ENCODE data around the gene APBA1.

The APBA1 gene

DNA sequence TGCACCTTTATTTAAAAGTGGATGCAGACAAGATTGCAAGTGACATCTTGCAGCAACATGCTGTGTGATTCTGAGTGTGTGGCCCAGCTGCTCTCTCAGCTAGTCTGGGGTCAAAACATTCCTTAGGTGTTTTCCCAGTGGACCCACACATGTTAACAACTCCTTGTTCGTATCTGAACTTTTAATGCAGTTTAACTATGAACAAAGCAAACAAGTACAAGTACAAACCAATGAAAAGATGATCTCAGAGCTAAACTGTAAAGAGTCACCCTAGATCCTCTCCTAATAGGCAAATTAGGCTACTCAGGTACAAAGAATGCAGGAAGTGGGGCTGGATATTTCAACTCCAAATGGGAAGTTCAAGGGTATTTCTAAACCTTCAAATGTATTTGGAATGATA, 238.8 kb downstream of the APBA1 start:
- no peaks in the 10 kb centered on the region for H3K36me3 Mint-ChIP-seq
- H3K27ac Mint-ChIP-seq, result no peak overlapping the region

DNA sequence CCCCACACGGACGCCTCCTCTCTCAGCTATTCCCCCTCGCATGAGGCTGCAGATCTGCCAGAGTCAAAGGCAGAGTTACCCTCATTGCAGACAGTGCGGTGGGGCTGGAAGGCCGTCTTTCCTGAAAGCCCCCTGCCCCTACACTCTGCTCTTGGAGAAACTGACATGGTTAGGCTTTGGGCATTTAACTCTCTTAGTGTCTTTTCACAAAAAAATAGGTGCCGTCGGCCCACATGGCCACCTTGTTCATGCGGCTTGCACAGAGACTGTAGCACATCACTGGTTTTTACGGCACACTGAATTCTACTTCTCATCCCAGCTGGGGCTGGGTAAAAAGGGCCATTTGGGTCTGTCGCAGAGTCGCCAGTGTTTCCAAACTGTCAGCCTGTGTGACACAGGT, 239.5 kb downstream of the APBA1 start:
- H3K27me3 Mint-ChIP-seq, result peaks cover 3% of the 10 kb centered on the region
- no peak overlapping the region for H3K27ac Mint-ChIP-seq
- no peaks in the 10 kb centered on the region for H3K4me1 Mint-ChIP-seq (ENCODE audit: low read depth)
- H3K9me3 Mint-ChIP-seq (ENCODE audit: low read depth), result no peaks in the 10 kb centered on the region
- H3K36me3 Mint-ChIP-seq, result no peaks in the 10 kb centered on the region
- H3K4me3 Mint-ChIP-seq, result no peak overlapping the region

More for the DNA sequence above, 238.8 kb downstream of the APBA1 start:
- no peak overlapping the region for H3K4me3 Mint-ChIP-seq
- no peaks in the 10 kb centered on the region for H3K4me1 Mint-ChIP-seq (ENCODE audit: low read depth)
- no peaks in the 10 kb centered on the region for H3K9me3 Mint-ChIP-seq (ENCODE audit: low read depth)
- H3K27me3 Mint-ChIP-seq, result peaks cover 1% of the 10 kb centered on the region

DNA sequence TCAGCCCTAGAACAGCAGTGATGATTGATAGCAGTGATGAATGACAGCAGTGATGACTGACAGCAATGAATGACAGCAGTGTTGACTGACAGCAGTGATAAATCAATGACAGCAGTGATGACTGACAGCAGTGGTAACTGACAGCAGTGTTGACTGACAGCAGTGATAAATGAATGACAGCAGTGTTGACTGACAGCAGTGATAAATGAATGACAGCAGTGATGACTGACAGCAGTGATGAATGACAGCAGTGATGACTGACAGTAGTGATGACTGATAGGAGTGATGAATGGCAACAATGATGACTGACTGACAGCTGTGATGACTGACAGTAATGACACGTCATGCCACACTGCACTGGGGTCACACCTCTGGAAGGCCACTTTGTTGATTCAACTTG, 240.4 kb downstream of the APBA1 start:
- no peaks in the 10 kb centered on the region for H3K9me3 Mint-ChIP-seq (ENCODE audit: low read depth)
- no peaks in the 10 kb centered on the region for H3K36me3 Mint-ChIP-seq
- no peak overlapping the region for H3K27ac Mint-ChIP-seq
- H3K4me3 Mint-ChIP-seq, result no peak overlapping the region
- no peaks in the 10 kb centered on the region for H3K4me1 Mint-ChIP-seq (ENCODE audit: low read depth)
- peaks cover 3% of the 10 kb centered on the region for H3K27me3 Mint-ChIP-seq

DNA sequence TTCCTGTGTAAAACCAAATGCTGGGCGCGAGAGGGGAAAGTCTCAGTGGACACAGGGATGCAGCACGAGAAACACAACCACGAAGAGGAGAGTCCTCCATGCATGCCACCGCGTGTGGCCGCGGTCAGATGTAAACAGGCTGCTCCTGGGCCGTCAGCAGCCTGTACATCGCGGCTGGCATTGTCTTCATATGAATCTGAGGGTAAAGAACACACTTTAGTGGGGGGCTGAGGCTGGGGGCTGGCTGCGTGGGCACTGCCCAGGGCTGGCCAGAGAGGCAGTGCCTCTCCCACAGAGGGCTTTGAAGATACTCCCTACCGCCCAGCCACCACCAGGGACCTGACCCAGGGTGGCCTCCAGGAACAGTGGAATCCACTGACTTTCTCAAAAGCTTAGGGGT, 241.0 kb downstream of the APBA1 start:
- H3K4me3 Mint-ChIP-seq, result no peak overlapping the region
- peaks cover 3% of the 10 kb centered on the region for H3K27me3 Mint-ChIP-seq
- H3K4me1 Mint-ChIP-seq (ENCODE audit: low read depth), result no peaks in the 10 kb centered on the region
- H3K36me3 Mint-ChIP-seq, result no peaks in the 10 kb centered on the region
- H3K27ac Mint-ChIP-seq, result no peak overlapping the region
- no peaks in the 10 kb centered on the region for H3K9me3 Mint-ChIP-seq (ENCODE audit: low read depth)

GRCh38 chr9:69430206-69430605, 242.0 kb downstream of the APBA1 start:
- Mint-ChIP-seq H3K27me3 (peaks cover 3% of the 10 kb centered on the region), H3K36me3 (no peaks in the 10 kb centered on the region), H3K27ac (no peak overlapping the region), H3K4me3 (no peak overlapping the region), H3K4me1 (ENCODE audit: low read depth) (no peaks in the 10 kb centered on the region), H3K9me3 (ENCODE audit: low read depth) (no peaks in the 10 kb centered on the region)

DNA sequence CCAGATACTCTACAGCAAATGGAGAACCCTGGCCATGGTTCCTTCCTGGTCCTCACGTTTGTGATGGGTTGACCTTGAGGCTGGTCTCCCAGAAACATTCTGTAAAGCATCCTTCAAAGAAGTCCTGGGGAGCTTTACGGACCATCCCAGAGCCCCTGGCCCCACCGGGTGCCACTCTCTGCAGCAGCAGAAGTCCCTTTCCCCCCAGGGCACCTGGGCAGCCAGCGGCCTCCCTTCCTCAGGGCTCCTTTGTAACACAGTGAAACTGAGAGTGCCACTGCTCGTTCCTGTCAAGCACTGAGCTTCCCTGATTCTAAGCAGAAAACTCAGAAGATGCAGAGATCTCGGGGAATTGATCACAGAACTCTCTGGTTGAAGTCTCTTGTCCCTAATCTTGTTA, 242.9 kb downstream of the APBA1 start:
- H3K36me3 Mint-ChIP-seq, result no peaks in the 10 kb centered on the region
- no peak overlapping the region for H3K27ac Mint-ChIP-seq
- H3K9me3 Mint-ChIP-seq (ENCODE audit: low read depth), result no peaks in the 10 kb centered on the region
- no peaks in the 10 kb centered on the region for H3K4me1 Mint-ChIP-seq (ENCODE audit: low read depth)
- peaks cover 2% of the 10 kb centered on the region for H3K27me3 Mint-ChIP-seq
- H3K4me3 Mint-ChIP-seq, result no peak overlapping the region

GRCh38 chr9:69428017-69428785, 244.0 kb downstream of the APBA1 start:
- Mint-ChIP-seq H3K36me3 (no peaks in the 10 kb centered on the region), H3K27me3 (peaks cover 2% of the 10 kb centered on the region), H3K9me3 (ENCODE audit: low read depth) (no peaks in the 10 kb centered on the region), H3K27ac (no peak overlapping the region), H3K4me1 (ENCODE audit: low read depth) (no peaks in the 10 kb centered on the region), H3K4me3 (no peak overlapping the region)

- H3K4me3 Mint-ChIP-seq, result no peak overlapping the region
Measured at GRCh38 chr9:69427286-69427685, 244.9 kb downstream of the APBA1 start.

GRCh38 chr9:69425136-69425801, 246.9 kb downstream of the APBA1 start:
- Mint-ChIP-seq H3K4me1 (ENCODE audit: low read depth) (no peaks in the 10 kb centered on the region), H3K9me3 (ENCODE audit: low read depth) (no peaks in the 10 kb centered on the region), H3K4me3 (no peak overlapping the region), H3K27ac (no peak overlapping the region), H3K27me3 (peaks cover 6% of the 10 kb centered on the region), H3K36me3 (no peaks in the 10 kb centered on the region)

More at GRCh38 chr9:69427286-69427685, 244.9 kb downstream of the APBA1 start:
- H3K27me3 Mint-ChIP-seq, result peaks cover 3% of the 10 kb centered on the region
- H3K4me1 Mint-ChIP-seq (ENCODE audit: low read depth), result no peaks in the 10 kb centered on the region
- H3K36me3 Mint-ChIP-seq, result no peaks in the 10 kb centered on the region
- no peak overlapping the region for H3K27ac Mint-ChIP-seq
- H3K9me3 Mint-ChIP-seq (ENCODE audit: low read depth), result no peaks in the 10 kb centered on the region

GRCh38 chr9:69421908-69422801, 250.0 kb downstream of the APBA1 start:
- no peak overlapping the region for H3K4me3 Mint-ChIP-seq

DNA sequence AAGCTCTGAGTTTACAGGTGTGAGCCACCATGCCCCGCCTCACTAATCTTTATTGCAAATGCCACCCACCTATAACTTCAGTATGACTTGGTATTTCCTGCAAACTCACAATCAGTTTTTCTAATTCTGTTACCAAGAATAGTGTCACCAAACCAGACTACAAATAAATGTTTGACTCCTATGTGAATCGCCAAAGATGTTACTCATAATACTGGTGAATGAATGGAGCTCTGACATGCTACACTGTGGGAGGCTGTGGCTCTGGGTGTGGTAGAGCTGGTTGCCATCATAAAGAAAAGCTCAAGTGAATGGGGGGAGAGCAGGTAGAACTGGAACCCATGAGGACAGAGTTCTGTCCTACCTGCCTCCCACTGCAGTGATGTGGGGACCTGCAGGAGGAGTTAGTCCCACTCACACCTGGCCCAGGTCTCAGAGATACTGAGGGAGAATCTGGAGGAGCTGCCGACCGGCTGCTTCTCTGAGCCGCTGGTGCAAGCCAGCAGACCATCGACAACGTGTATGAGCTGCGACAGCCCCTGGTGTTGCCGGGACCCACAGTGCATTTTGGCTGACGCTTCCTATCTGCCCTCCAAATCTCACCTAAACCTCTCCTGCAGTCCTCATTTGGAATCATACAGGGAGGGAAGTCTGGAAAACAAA, 251.4 kb downstream of the APBA1 start:
- H3K4me3 Mint-ChIP-seq, result no peak overlapping the region
- H3K9me3 Mint-ChIP-seq (ENCODE audit: low read depth), result no peaks in the 10 kb centered on the region
- H3K27me3 Mint-ChIP-seq, result peaks cover 8% of the 10 kb centered on the region
- no peak overlapping the region for H3K27ac Mint-ChIP-seq
- H3K36me3 Mint-ChIP-seq, result no peaks in the 10 kb centered on the region
- H3K4me1 Mint-ChIP-seq (ENCODE audit: low read depth), result no peaks in the 10 kb centered on the region

More at GRCh38 chr9:69421908-69422801, 250.0 kb downstream of the APBA1 start:
- H3K4me1 Mint-ChIP-seq (ENCODE audit: low read depth), result no peaks in the 10 kb centered on the region
- no peaks in the 10 kb centered on the region for H3K9me3 Mint-ChIP-seq (ENCODE audit: low read depth)
- H3K27me3 Mint-ChIP-seq, result peaks cover 8% of the 10 kb centered on the region
- no peaks in the 10 kb centered on the region for H3K36me3 Mint-ChIP-seq
- H3K27ac Mint-ChIP-seq, result no peak overlapping the region

GRCh38 chr9:69412741-69413150, 259.4 kb downstream of the APBA1 start:
- Mint-ChIP-seq H3K36me3 (no peaks in the 10 kb centered on the region), H3K27me3 (peaks cover 4% of the 10 kb centered on the region), H3K4me1 (ENCODE audit: low read depth) (no peaks in the 10 kb centered on the region), H3K27ac (no peak overlapping the region), H3K4me3 (no peak overlapping the region), H3K9me3 (ENCODE audit: low read depth) (no peaks in the 10 kb centered on the region)

DNA sequence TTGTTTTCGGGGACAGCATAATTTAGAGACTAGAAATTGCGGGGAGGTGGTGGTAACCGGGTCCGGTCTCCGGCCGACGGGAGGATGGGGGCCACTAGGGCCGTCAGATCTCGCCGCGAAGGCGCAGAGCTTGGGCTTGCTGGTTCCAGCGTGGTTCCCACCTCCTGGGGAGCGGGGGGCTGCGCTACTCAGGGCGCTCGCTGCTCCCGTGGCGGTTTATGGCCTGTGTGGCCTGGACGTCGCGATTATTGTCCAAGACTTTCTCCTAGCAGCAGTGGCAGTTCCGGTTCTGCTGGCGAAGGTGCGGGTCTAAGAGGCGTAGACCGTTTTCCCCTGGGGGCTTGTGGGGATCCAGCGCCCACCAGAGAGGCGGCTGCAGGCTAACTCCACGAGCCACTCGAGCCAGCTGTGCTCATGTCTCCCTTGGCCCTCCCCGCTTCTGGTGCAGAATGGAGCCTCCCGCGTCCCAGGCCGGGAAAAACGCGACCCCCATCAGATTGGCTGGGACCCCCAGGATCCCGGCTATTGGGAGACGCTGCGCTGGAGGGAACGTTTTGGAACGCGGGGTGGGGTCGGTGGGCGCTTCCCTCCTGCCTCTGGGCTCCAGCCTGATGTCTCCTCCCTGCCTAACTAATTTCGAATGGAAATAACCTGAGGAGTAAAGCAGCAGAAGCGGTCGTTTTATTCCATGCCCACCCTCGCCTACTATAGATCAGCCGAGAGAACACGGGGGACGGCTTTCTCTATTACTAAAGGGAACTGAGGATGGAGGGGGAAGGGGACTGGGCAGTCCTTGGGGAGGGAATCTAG, 260.0 kb downstream of the APBA1 start:
- no peaks in the 10 kb centered on the region for H3K9me3 Mint-ChIP-seq (ENCODE audit: low read depth)
- H3K36me3 Mint-ChIP-seq, result no peaks in the 10 kb centered on the region
- H3K27me3 Mint-ChIP-seq, result peaks cover 4% of the 10 kb centered on the region
- no peaks in the 10 kb centered on the region for H3K4me1 Mint-ChIP-seq (ENCODE audit: low read depth)
- H3K27ac Mint-ChIP-seq, result no peak overlapping the region
- no peak overlapping the region for H3K4me3 Mint-ChIP-seq

DNA sequence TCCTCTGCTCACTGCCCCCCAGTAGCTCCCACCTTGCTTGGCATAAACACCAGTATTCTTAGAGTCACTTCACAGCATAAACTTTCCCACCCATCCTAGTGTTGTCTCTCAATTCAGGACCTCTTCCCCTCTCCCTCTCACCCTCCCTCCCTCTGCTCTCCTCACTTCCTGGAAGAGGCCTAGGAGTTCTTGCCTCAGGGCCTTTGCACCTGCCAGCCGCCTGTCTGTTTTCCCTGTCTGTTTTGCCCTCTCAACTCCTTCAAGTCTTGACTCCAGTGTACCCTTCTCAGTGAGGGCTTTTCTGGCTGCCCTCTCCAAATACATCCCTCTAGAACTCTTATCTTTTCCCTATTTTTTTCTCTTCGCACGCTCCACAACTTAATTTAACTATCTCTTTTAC, 260.9 kb downstream of the APBA1 start:
- no peak overlapping the region for H3K4me3 Mint-ChIP-seq
- H3K27me3 Mint-ChIP-seq, result peaks cover 4% of the 10 kb centered on the region
- no peak overlapping the region for H3K27ac Mint-ChIP-seq
- no peaks in the 10 kb centered on the region for H3K9me3 Mint-ChIP-seq (ENCODE audit: low read depth)
- no peaks in the 10 kb centered on the region for H3K4me1 Mint-ChIP-seq (ENCODE audit: low read depth)
- no peaks in the 10 kb centered on the region for H3K36me3 Mint-ChIP-seq

Measured in activated naive CD8-positive, alpha-beta T cell (primary cell).